Measurements from ENCODE around the gene PJA1.

The PJA1 gene

GRCh38 chrX:69142788-69143469 lies 22.3 kb downstream of the PJA1 start:
- DNase-seq (ENCODE audit: low spot score) = no peak

- DNase-seq (ENCODE audit: low spot score) = no peak
Measured at GRCh38 chrX:69140837-69141236, 24.4 kb downstream of the PJA1 start.

- DNase-seq (ENCODE audit: low spot score) = no peak
Measured at GRCh38 chrX:69139516-69139915, 25.7 kb downstream of the PJA1 start.

- DNase-seq (ENCODE audit: low spot score) = no peak
Measured at GRCh38 chrX:69138512-69138911, 26.7 kb downstream of the PJA1 start.

- DNase-seq (ENCODE audit: low spot score) = no peak
Measured at GRCh38 chrX:69138118-69138390, 27.2 kb downstream of the PJA1 start.

GRCh38 chrX:69137371-69138117 lies 27.7 kb downstream of the PJA1 start:
- DNase-seq (ENCODE audit: low spot score) = no peak

GRCh38 chrX:69136546-69137331 lies 28.5 kb downstream of the PJA1 start:
- no peak for DNase-seq (ENCODE audit: low spot score)

GRCh38 chrX:69133921-69134542 lies 31.2 kb downstream of the PJA1 start:
- DNase-seq (ENCODE audit: low spot score) = no peak

- no peak for DNase-seq (ENCODE audit: low spot score)
Measured at GRCh38 chrX:69131886-69132285, 33.4 kb downstream of the PJA1 start.

GRCh38 chrX:69130439-69130838 lies 34.8 kb downstream of the PJA1 start:
- no peak for DNase-seq (ENCODE audit: low spot score)

- DNase-seq (ENCODE audit: low spot score) = no peak
Measured at GRCh38 chrX:69128588-69128987, 36.7 kb downstream of the PJA1 start.

- DNase-seq (ENCODE audit: low spot score) = no peak
Measured at GRCh38 chrX:69127466-69127865, 37.8 kb downstream of the PJA1 start.

- DNase-seq (ENCODE audit: low spot score) = no peak
Measured at GRCh38 chrX:69126642-69127041, 38.6 kb downstream of the PJA1 start.

- no peak for DNase-seq (ENCODE audit: low spot score)
Measured at GRCh38 chrX:69125094-69125493, 40.2 kb downstream of the PJA1 start.

GRCh38 chrX:69124108-69124507 lies 41.1 kb downstream of the PJA1 start:
- no peak for DNase-seq (ENCODE audit: low spot score)

- no peak for DNase-seq (ENCODE audit: low spot score)
Measured at GRCh38 chrX:69123481-69123880, 41.8 kb downstream of the PJA1 start.

GRCh38 chrX:69121321-69122000 lies 43.8 kb downstream of the PJA1 start:
- no peak for DNase-seq (ENCODE audit: low spot score)

GRCh38 chrX:69120476-69120875 lies 44.8 kb downstream of the PJA1 start:
- no peak for DNase-seq (ENCODE audit: low spot score)

- no peak for DNase-seq (ENCODE audit: low spot score)
Measured at GRCh38 chrX:69119122-69119521, 46.1 kb downstream of the PJA1 start.

- no peak for DNase-seq (ENCODE audit: low spot score)
Measured at GRCh38 chrX:69117876-69118526, 47.3 kb downstream of the PJA1 start.

GRCh38 chrX:69116077-69116476 lies 49.2 kb downstream of the PJA1 start:
- no peak for DNase-seq (ENCODE audit: low spot score)

- no peak for DNase-seq (ENCODE audit: low spot score)
Measured at GRCh38 chrX:69113723-69114122, 51.5 kb downstream of the PJA1 start.

All from CD4-positive, alpha-beta T cell treated with Interleukin-2 at 100 ng/mL for 4 hours (primary cell).